Esophagus squamous epithelium (tissue), 5 donors: ENCODE results near the gene GBP3. TPM values are rescaled to one million over a fixed set of nuclear protein-coding genes. Genes with fewer than 3 reads are reported as not detected.
"Not testable (repeated sequence)": the region's sequence is repeated elsewhere in the genome, so short reads cannot be mapped to it uniquely, and the experiment has no call there.

ENCODE experiments used
- DNase-seq: peaks from one replicate; lab custom pipeline; 2025; lab: John Stamatoyannopoulos, UW
- H3K27ac ChIP-seq, 4 donors: fragments of 200-600 bp; sonication (generic); one replicate each; pipeline ENCODE4 v1.5.1; 2016 to 2019; ENCODE audit warnings: mild to moderate bottlenecking in 1 of 4
- H3K27me3 ChIP-seq, 4 donors: fragments of 200-600 bp; sonication (generic); 1 replicate in 3 of 4; 2 replicates in 1 of 4; pipeline versions ENCODE4 v1.5.1 to v1.6.0; 2017 to 2021; ENCODE audit warnings: antibody characterized with exemption in 1 of 4
- H3K36me3 ChIP-seq, 3 donors: fragments of 200-600 bp; sonication (generic); one replicate each; pipeline ENCODE4 v1.5.1; 2016 to 2019
- H3K4me1 ChIP-seq, 3 donors: fragments of 200-600 bp; sonication (generic); one replicate each; pipeline ENCODE4 v1.5.1; 2017 to 2019
- H3K4me3 ChIP-seq, 4 donors: fragments of 200-600 bp; sonication (generic); 1 replicate in 3 of 4; 2 replicates in 1 of 4; pipeline ENCODE4 v1.5.1; 2016 to 2019; ENCODE audit warnings: mild to moderate bottlenecking in 2 of 4, moderate library complexity in 1 of 4
- H3K9me3 ChIP-seq, 3 donors: fragments of 200-600 bp; sonication (generic); one replicate each; pipeline ENCODE4 v1.5.1; 2016 to 2019
- POLR2A ChIP-seq, 4 donors: fragments of 450-650 bp; IDR thresholded peaks; one replicate each; pipeline ENCODE4 v1.6.1; 2017; ENCODE audit warnings: antibody characterized with exemption in 4 of 4, mild to moderate bottlenecking in 4 of 4, moderate library complexity in 3 of 4
- WGBS, 2 donors: methylation state at CpG; one replicate each; pipeline ENCODE4 v1.1.5; 2018; 5-methylcytosine and 5-hydroxymethylcytosine counted together
- intact Hi-C: fragments of 100-400 bp; cut with DNase I; formaldehyde crosslinking; loops from one replicate; pipeline ENCODE4 v1.15.0; 2022
- total RNA-seq, 4 donors: library from RNA; depleted of rRNA; stranded (reverse); fragments of >200 nt; gene quantifications; one replicate each; pipeline ENCODE4 v1.1.0, GENCODE V29; 2016
- TF ChIP-seq, protein P1 (sequence below), 6 experiments: fragments of 450-650 bp in 4 of 6; fragments of 200-600 bp in 2 of 6; sonication (generic) in 2 of 6; IDR thresholded peaks; one replicate each; pipeline ENCODE4 v1.5.1; 2016 to 2019; ENCODE audit warnings: antibody characterized with exemption in 6 of 6, mild to moderate bottlenecking in 4 of 6, moderate library complexity in 4 of 6
- donor health status: DM: yes; HTN: yes; CAD: no.

GBP3 gene
- total RNA-seq, 4 donors from 2014 or later = 9.6 to 16.7 (median 12.9) TPM

DNA sequence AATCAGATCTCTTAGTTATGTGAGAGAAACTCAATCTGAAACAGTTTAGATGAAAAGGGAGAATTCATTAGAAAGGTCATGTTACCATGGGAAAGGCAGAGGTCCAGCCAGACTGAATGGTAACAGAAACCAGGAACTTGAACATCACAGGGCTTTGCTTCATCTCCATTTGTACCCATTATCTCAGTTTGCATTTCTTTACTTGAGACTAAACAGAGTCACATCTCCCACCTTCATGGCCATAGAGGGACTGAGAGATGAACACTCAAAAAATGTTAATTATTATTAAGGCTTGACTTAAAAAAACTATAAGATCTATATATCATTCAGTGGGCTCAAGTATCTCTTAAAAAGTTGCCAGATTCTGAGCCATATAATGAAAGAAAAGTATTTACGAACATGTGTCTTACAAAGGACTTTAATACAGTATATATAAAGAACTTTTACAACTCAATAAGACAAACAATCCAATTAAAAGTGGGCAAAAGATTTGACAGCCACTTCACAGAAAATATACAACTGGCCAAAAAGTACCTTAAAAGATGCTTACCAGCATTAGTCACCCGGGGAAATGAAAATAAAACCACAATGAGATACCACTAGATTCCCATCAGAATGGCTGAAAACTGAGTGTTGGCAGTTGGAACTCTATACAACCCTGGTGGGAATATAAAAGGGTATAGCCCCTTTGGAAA is 43.5 kb downstream of the GBP3 start:
- no peak for DNase-seq
- WGBS, 2 donors = 50 to 55% methylated on average over 2 of the region's 2 CpGs
- no peak overlapping the region for H3K4me3 ChIP-seq

DNA sequence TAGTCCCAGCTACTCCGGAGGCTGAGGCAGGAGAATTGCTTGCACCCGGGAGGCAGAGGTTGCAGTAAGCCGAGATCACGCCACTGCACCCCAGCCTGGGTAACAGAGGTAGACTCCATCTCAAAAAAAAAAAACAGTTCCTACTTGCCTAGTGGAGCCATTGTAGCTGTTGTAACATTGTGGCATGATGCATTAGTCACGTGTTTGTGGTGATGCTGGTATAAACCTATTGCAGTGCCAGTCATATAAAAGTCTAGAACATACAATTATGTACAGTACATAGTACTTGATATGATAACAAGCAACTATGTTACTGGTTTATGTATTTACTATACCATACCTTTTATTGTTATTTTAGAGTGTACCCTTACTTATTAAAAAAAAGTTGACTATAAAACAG is 46.4 kb downstream of the GBP3 start:
- 87 to 93% methylated on average over 5 of the region's 5 CpGs for WGBS, 2 donors
- H3K27ac ChIP-seq = no peak overlapping the region
- H3K27me3 ChIP-seq = no peaks in the 10 kb centered on the region
- DNase-seq = no peak
- H3K36me3 ChIP-seq = peaks cover 0 to 26% (median 0%) of the 10 kb centered on the region in 3 donors
- no peaks in the 10 kb centered on the region for H3K9me3 ChIP-seq
- TF ChIP-seq, protein P1, sequence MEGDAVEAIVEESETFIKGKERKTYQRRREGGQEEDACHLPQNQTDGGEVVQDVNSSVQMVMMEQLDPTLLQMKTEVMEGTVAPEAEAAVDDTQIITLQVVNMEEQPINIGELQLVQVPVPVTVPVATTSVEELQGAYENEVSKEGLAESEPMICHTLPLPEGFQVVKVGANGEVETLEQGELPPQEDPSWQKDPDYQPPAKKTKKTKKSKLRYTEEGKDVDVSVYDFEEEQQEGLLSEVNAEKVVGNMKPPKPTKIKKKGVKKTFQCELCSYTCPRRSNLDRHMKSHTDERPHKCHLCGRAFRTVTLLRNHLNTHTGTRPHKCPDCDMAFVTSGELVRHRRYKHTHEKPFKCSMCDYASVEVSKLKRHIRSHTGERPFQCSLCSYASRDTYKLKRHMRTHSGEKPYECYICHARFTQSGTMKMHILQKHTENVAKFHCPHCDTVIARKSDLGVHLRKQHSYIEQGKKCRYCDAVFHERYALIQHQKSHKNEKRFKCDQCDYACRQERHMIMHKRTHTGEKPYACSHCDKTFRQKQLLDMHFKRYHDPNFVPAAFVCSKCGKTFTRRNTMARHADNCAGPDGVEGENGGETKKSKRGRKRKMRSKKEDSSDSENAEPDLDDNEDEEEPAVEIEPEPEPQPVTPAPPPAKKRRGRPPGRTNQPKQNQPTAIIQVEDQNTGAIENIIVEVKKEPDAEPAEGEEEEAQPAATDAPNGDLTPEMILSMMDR (IDR thresholded peaks at IDR 0.05) = no peak
- H3K4me1 ChIP-seq = peaks cover 0 to 31% (median 0%) of the 10 kb centered on the region in 3 donors
- no peak overlapping the region for H3K4me3 ChIP-seq
- intact Hi-C loops = no loop called here

More for the DNA sequence above, 43.5 kb downstream of the GBP3 start:
- Histone ChIP-seq H3K36me3 (peaks cover 0 to 47% (median 9%) of the 10 kb centered on the region in 3 donors), H3K9me3 (no peaks in the 10 kb centered on the region), H3K27me3 (no peaks in the 10 kb centered on the region), H3K4me1 (peaks cover 1 to 45% (median 2%) of the 10 kb centered on the region in 3 donors), H3K27ac (no peak overlapping the region)
- intact Hi-C loops = no loop called here
- TF ChIP-seq POLR2A (IDR thresholded peaks at IDR 0.05) = no peak
- TF ChIP-seq, protein P1 (IDR thresholded peaks at IDR 0.05) = no peak

DNA sequence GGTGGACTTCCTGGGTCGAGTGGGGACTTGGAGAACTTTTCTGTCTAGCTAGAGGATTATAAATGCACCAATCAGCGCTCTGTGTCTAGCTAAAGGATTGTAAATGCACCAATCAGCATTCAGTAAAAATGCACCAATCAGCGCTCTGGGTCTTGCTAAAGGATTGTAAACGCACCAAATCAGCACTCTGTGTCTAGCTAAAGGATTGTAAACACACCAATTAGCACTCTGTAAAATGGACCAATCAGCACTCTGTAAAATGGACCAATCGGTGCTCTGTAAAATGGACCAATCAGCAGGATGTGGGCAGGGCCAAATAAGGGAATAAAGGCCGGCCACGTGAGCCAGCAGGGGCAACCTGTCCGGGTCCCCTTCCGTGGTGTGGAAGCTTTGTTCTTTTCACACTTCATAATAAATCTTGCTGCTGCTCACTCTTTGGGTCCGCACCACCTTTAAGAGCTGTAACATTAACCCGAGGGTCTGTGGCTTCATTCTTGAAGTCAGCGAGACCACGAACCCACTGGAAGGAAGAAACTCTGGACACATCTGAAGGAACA is 48.0 kb downstream of the GBP3 start:
- H3K27ac ChIP-seq, H3K27me3 ChIP-seq, H3K4me3 ChIP-seq, H3K9me3 ChIP-seq, intact Hi-C loops, DNase-seq: not testable (repeated sequence)
- 83 to 85% methylated on average over 11 to 12 of the region's 13 CpGs for WGBS, 2 donors
- Histone ChIP-seq H3K36me3 (peaks cover 0 to 23% (median 0%) of the 10 kb centered on the region in 3 donors), H3K4me1 (peaks cover 0 to 21% (median 0%) of the 10 kb centered on the region in 3 donors)

DNA sequence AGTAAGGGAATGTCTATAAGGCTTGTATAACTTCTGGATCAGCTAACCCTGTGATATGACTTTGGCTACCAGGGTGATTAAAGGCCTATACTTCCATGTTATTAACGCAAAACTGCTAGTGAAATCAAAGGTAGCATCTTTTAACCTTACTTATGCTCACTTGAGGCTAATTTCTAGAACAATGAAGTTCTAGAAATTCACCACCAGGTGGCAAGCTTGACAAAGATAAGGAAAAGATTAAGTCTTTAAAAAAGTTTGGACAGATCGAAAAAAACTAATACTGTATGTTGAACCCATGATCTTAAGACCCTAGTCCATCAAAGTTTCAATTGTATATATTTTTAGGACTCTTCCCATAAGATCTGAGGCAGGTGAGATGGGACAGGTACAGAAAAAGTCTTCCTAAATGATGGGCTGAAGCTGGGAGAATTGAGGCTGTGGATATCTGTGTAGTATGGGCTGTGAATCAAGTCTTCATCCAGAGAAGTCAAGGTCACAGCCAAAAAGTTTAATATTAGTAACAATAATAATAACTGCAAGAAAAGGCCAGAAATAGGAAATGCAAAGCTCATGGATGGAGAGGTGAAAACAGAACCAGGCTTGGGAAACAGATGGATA is 49.0 kb downstream of the GBP3 start:
- Histone ChIP-seq H3K4me3 (no peak overlapping the region), H3K4me1 (peaks cover 0 to 15% (median 0%) of the 10 kb centered on the region in 3 donors), H3K27ac (no peak overlapping the region), H3K27me3 (no peaks in the 10 kb centered on the region), H3K36me3 (peaks cover 0 to 26% (median 0%) of the 10 kb centered on the region in 3 donors), H3K9me3 (no peaks in the 10 kb centered on the region)
- TF ChIP-seq POLR2A (IDR thresholded peaks at IDR 0.05) = no peak
- TF ChIP-seq, protein P1 (IDR thresholded peaks at IDR 0.05) = peak in 5 of 6 experiments; percentile 44 to 65 (median 56)
- intact Hi-C loops = no loop called here
- 25 to 35% methylated on average over 2 of the region's 2 CpGs for whole genome bisulfite sequencing, 2 donors
- no peak for DNase-seq

DNA sequence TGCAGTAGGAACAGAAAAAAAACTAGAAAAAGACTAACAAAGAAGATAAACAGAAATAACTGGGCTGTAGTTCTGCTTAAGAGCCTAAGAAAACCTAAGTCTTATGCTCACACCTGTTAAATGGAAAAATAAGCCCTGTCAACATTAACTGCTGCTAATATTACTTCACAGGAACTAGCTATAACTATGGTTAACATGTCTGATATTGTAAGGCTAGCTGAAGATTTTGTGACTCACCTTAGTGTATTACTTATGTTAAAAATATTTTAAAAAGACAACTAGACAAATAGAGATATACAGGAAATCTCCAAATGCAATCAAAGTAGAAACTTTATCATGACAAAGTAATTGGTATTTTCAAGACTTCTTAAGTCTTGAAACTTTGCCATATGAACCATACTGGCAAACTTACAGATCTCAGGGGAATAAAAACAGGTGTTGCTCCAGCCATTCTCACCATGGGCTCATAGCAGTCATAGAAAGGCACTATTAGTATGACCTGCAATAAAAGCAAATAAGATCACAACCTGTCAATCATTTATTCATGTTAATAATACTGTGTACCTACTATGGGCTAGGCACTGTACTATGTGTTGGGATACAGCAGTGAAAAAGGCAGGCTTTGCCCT is 60.9 kb downstream of the GBP3 start:
- Histone ChIP-seq H3K4me1 (no peaks in the 10 kb centered on the region), H3K4me3 (no peak overlapping the region), H3K27ac (no peak overlapping the region), H3K9me3 (no peaks in the 10 kb centered on the region), H3K27me3 (no peaks in the 10 kb centered on the region), H3K36me3 (peaks cover 0 to 95% (median 8%) of the 10 kb centered on the region in 3 donors)
- DNase-seq = no peak
- TF ChIP-seq, protein P1 (IDR thresholded peaks at IDR 0.05) = no peak
- no peak for TF ChIP-seq POLR2A (IDR thresholded peaks at IDR 0.05)
- intact Hi-C loops = no loop called here
